ENCODE measurements around the gene PRM1.

The PRM1 gene

DNA sequence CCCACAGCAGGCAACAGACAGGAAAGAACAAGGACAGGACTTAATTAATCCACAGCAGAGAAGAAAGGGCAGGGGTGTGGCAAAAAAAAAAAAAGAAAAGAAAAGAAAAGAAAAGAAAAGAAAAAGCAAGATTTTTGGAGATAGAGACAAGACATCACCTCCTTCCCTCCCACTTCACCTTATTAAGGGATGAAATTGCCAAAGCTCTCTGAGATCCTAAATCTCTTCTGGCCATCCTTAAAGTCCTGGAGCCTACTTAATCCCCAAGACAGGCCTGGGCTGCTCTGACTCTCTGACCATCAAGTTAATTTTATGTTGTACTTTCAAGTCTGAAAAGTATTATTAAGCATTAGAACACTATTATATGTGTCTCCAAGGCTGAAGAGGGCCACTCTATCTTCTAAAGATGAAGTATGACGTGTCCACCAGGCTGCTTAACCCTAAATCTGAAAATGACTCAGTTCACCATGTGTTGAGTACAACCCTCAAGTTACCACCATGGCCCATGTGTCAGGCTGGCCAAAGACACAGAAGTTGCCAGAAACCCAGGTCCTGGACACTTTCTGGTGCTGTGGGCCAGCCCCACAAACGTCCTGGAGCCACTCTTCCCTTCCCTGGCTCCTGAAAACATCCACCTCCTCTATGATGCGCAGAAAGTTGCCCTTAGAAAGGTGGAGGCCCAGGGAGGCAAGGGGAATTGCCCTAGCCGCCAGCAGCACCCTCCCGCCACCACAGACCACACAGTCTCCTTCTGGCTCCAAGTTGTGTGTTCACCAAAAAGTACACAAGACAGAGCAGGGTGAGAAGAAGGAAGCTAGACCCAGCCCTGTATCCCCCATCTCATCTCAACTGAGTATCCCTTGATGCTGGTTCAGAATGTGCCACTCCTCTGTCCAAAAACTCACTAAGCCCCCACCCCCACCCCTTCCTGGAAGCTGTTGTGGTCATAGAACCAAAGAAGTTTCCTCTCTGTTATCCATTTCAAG, 27.8 kb downstream of the PRM1 start:
- Histone ChIP-seq H3K27me3 (ENCODE audit: control insufficient read depth, insufficient read depth, low read length) (no peaks in the 10 kb centered on the region), H3K9me3 (ENCODE audit: control insufficient read depth, low read depth, low read length) (no peaks in the 10 kb centered on the region), H3K27ac (ENCODE audit: low read length) (no peak overlapping the region), H3K4me1 (ENCODE audit: control insufficient read depth, low read depth, low read length) (peaks cover 12% of the 10 kb centered on the region), H3K4me3 (ENCODE audit: low read length) (peak overlapping the region; percentile 77), H3K36me3 (ENCODE audit: control insufficient read depth, low read depth, low read length) (peaks cover 9% of the 10 kb centered on the region), H3K9ac (ENCODE audit: low read length) (no peak overlapping the region)

DNA sequence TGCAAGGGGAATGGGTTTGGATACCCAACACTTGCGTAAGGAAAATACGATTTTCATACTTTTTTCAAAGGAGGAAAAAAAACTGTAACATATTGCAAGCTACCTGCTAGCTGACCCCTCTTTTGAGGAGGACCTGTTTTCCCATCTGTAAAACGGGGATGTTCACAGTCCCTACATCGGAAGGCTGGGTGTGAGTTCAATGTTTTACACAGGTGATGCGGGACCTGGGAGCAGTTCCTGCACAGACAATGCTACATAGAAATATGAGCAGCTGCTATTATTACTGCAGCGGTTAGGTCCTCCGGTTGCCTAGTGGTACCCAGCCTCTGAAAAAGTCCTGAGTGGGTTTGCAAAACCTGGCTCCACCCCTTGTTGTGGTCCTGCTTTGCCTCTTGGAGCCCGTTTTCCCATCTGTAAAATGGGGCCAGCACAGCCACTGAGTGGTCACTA, 28.6 kb downstream of the PRM1 start:
- Histone ChIP-seq H3K36me3 (ENCODE audit: control insufficient read depth, low read depth, low read length) (peaks cover 9% of the 10 kb centered on the region), H3K9ac (ENCODE audit: low read length) (no peak overlapping the region), H3K27me3 (ENCODE audit: control insufficient read depth, insufficient read depth, low read length) (no peaks in the 10 kb centered on the region), H3K9me3 (ENCODE audit: control insufficient read depth, low read depth, low read length) (no peaks in the 10 kb centered on the region), H3K4me3 (ENCODE audit: low read length) (no peak overlapping the region), H3K4me1 (ENCODE audit: control insufficient read depth, low read depth, low read length) (peaks cover 12% of the 10 kb centered on the region), H3K27ac (ENCODE audit: low read length) (no peak overlapping the region)

DNA sequence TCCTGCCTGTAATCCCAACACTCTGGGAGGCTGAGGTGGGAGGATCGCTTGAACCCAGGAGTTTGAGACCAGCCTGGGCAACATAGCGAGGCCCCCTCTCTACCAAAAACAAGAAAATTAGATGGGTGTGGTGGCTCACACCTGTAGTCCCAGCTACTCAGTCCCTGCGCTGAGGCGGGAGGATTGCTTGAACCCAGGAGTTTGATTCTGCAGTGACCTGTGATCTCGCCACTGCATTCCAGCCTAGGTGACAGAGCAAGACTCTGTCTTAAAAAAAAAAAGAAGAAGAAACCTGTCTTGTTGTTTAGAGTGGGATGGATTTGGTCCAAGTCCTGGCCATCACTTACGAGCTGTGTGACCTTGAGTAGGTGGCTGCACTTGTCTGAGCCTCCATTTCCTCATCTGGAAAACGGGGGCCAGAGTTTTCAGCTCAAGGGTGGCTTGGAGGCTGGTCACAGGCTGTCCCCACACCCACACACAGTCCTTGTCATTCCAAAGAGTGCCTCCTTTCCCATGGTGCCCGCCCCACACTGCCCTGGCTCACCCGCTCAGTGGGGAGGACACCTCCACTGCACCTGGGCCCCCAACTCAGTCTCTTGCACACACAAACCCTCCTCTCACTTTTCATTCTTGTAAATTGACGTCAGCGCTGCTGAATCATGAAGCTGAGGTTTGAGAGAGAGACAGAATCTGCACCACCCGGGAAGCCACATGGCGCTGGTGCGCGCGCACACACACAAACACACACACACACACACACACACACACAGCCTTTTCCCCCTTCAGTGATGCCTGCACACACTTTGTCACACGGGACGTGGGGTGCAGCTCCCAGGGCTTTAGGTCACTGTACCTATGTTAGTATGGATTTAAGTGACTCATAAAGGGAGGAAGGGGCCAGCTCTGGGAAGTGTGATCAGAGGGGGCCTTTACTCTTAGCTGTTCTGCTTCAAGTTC, 29.3 kb downstream of the PRM1 start:
- Histone ChIP-seq H3K27ac (ENCODE audit: low read length) (no peak overlapping the region), H3K9ac (ENCODE audit: low read length) (no peak overlapping the region), H3K4me1 (ENCODE audit: control insufficient read depth, low read depth, low read length) (peaks cover 10% of the 10 kb centered on the region), H3K27me3 (ENCODE audit: control insufficient read depth, insufficient read depth, low read length) (no peaks in the 10 kb centered on the region), H3K9me3 (ENCODE audit: control insufficient read depth, low read depth, low read length) (no peaks in the 10 kb centered on the region), H3K4me3 (ENCODE audit: low read length) (no peak overlapping the region), H3K36me3 (ENCODE audit: control insufficient read depth, low read depth, low read length) (peaks cover 9% of the 10 kb centered on the region)

DNA sequence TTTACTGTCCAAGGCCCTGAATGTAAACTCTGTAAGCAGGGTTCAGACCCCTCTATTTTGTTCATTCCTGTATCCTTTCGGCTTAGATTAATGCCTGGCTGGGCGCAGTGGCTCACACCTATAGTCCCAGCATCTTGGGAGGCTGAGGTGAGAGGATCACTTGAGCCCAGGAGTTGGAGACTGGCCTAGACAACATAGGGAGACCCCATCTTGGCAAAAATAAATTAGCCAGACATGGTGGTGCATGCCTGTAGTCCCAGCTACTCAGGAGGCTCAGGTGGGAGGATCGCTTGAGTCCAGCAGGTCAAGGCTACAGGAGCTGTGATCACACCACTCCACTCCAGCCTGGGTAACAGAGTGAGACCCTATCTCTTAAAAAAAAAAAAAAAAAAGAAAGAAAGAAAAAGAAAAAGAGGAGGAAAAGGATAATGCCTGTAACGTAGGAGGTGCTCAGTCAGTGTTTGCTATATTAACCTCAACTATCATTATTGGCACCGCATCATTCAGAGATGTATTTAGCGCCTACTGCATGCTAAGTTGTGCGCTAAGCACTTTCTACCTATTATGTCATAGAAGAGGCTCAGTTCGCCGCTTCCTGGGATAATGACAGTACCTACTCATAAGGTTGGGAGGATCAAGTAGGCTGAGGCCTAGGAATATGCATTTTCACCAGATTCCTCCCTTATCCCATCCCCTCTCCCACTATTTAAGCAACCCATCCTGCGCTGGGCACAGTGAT, 30.2 kb downstream of the PRM1 start:
- H3K4me3 ChIP-seq (ENCODE audit: low read length), result no peak overlapping the region
- no peaks in the 10 kb centered on the region for H3K27me3 ChIP-seq (ENCODE audit: control insufficient read depth, insufficient read depth, low read length)
- H3K27ac ChIP-seq (ENCODE audit: low read length), result no peak overlapping the region
- H3K4me1 ChIP-seq (ENCODE audit: control insufficient read depth, low read depth, low read length), result peaks cover 10% of the 10 kb centered on the region
- peaks cover 9% of the 10 kb centered on the region for H3K36me3 ChIP-seq (ENCODE audit: control insufficient read depth, low read depth, low read length)
- no peak overlapping the region for H3K9ac ChIP-seq (ENCODE audit: low read length)
- H3K9me3 ChIP-seq (ENCODE audit: control insufficient read depth, low read depth, low read length), result no peaks in the 10 kb centered on the region

DNA sequence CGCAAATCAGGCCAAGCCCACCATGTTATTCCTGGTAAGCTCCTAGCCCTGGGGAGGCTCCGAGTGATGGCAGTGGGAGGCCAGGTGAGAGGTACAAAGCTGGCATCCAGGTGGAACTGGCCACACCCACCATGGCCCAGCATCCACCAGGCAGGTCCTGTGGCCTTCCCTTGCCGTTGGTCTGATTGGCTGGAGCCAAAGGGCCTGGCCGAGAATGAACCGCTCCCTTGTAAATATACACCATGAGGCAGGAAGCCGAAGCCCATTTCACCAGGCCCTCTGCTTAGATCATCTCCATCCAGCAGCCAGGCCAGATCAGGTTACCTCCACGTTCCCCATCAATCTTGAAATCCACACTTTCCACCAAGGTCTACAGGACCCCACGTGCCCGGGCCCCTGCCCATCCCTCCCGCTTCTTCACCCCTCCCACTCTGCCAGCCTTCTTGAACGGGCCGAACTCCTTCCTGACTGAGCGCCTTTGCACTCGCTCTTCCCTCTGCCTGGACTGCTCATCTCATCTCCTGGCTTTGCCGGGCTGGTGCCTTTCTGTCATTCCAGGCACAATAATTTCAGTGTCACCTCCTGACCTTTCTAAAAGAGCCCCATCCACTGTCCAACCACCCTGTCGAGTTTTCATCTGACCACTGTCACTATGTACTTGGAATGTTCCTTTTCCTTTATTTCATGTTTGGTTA, 30.9 kb downstream of the PRM1 start:
- no peak overlapping the region for H3K27ac ChIP-seq (ENCODE audit: low read length)
- no peak overlapping the region for H3K9ac ChIP-seq (ENCODE audit: low read length)
- no peaks in the 10 kb centered on the region for H3K9me3 ChIP-seq (ENCODE audit: control insufficient read depth, low read depth, low read length)
- no peaks in the 10 kb centered on the region for H3K27me3 ChIP-seq (ENCODE audit: control insufficient read depth, insufficient read depth, low read length)
- H3K4me3 ChIP-seq (ENCODE audit: low read length), result no peak overlapping the region
- peaks cover 10% of the 10 kb centered on the region for H3K4me1 ChIP-seq (ENCODE audit: control insufficient read depth, low read depth, low read length)
- peaks cover 9% of the 10 kb centered on the region for H3K36me3 ChIP-seq (ENCODE audit: control insufficient read depth, low read depth, low read length)

DNA sequence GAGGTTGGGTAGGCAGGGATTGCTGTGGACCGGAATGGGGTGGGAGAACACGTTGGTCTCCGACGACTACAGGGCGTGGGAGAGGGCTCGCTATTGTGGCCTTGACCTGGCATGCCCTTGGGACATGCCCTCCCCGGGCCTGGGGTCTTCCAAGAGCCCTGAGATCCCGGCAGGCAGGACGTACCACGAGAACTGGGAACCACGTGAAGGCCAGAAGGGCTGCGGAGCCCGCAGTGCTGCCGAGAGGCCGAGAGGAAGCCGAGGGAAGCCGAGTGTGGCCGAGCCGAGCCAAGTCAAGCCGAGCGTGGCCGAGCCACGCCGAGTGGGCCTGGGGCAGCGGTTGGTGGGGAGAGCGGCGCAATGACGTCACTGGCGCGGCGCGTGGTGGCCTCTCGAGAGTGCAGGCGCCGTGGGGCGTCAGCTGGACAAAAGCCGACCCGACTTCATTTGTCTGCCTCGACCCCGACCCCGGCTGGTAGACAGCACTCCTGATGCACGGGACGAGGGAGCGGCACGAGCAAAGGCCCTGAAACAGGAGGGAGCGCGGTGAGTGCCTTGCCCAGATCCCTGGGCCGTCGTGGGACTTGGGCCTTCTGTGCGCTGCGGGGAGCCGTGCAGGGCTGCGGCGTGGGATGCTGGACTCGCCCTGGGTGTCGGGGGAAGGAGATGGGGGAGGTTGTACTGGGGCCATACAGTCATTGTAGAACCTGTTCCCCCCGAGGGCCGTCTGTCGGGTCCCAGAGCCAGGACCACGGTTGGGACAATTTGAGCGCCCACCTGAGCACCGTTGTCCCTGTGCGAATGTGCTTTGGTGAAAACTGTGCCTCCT, 31.7 kb downstream of the PRM1 start:
- H3K9ac ChIP-seq (ENCODE audit: low read length), result no peak overlapping the region

DNA sequence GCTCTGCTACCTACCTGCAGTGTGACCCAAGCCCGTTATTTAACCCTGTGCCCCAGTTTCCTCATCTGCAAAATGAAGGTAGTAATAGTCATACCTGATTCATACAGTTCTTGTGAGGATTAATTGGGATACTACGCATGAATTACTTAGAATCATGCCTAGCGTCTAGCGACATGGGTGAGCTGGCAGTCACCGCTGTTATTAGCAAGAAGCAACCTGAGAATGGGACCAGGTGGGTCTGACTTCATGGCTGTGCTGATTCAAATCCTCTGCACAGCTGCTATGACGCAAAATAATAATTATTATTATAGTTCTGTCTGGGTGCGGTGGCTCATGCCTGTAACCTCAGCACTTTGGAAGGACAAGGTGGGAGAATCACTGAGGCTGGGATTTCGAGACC, 33.0 kb downstream of the PRM1 start:
- Histone ChIP-seq H3K9me3 (ENCODE audit: control insufficient read depth, low read depth, low read length) (no peaks in the 10 kb centered on the region), H3K4me1 (ENCODE audit: control insufficient read depth, low read depth, low read length) (no peaks in the 10 kb centered on the region), H3K27ac (ENCODE audit: low read length) (no peak overlapping the region), H3K27me3 (ENCODE audit: control insufficient read depth, insufficient read depth, low read length) (no peaks in the 10 kb centered on the region), H3K36me3 (ENCODE audit: control insufficient read depth, low read depth, low read length) (peaks cover 7% of the 10 kb centered on the region), H3K9ac (ENCODE audit: low read length) (no peak overlapping the region), H3K4me3 (ENCODE audit: low read length) (no peak overlapping the region)

More for the DNA sequence above, 31.7 kb downstream of the PRM1 start:
- H3K4me1 ChIP-seq (ENCODE audit: control insufficient read depth, low read depth, low read length), result peaks cover 10% of the 10 kb centered on the region
- no peak overlapping the region for H3K4me3 ChIP-seq (ENCODE audit: low read length)
- no peak overlapping the region for H3K27ac ChIP-seq (ENCODE audit: low read length)
- H3K9me3 ChIP-seq (ENCODE audit: control insufficient read depth, low read depth, low read length), result no peaks in the 10 kb centered on the region
- H3K36me3 ChIP-seq (ENCODE audit: control insufficient read depth, low read depth, low read length), result peaks cover 9% of the 10 kb centered on the region
- H3K27me3 ChIP-seq (ENCODE audit: control insufficient read depth, insufficient read depth, low read length), result no peaks in the 10 kb centered on the region

DNA sequence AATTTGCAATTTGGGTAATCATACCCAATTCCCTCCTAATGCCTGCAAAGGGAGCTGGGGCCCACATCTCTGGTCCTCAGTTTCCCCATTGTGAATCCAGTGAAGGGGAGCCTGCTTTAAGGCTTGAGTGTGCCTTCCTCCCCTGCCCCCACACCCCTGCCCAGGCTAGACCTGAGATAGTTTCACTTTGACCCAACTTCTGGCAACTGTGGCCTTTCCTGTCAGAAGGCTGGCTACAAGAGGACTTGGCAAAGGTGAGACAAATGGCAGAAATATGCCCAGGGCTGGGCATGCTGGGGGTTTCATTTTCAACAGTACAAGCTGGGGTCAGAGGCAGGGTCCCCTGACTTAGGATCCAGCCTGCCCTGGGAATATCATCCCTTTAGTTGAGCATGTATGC, 35.1 kb downstream of the PRM1 start:
- Histone ChIP-seq H3K4me3 (ENCODE audit: low read length) (no peak overlapping the region), H3K36me3 (ENCODE audit: control insufficient read depth, low read depth, low read length) (no peaks in the 10 kb centered on the region), H3K4me1 (ENCODE audit: control insufficient read depth, low read depth, low read length) (no peaks in the 10 kb centered on the region), H3K27me3 (ENCODE audit: control insufficient read depth, insufficient read depth, low read length) (no peaks in the 10 kb centered on the region), H3K27ac (ENCODE audit: low read length) (no peak overlapping the region), H3K9ac (ENCODE audit: low read length) (no peak overlapping the region), H3K9me3 (ENCODE audit: control insufficient read depth, low read depth, low read length) (no peaks in the 10 kb centered on the region)

DNA sequence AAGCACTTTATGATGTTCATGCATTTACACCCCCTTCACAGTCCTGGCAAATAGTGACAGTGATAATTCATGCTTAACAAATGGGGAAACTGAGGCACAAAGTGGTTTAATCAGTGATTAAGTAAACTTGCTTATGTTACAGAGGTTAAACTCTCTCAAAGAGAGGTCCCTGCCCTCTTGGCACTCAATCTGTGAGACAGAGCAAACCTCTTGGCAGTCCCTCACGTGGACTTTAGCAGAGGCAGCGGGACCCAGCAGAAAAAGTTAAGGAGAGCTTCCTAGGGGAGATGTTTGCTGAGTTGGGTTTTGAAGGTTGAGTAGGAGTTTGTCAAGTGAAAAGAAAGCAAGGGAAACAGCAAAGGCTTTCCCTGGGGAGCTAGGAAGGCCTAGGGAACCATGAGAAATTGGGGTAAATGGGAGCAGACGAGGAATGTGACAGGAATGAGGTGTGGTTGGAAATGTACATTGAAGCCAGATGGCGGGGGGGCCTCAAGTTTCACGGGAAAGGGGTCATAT, 35.9 kb downstream of the PRM1 start:
- Histone ChIP-seq H3K9me3 (ENCODE audit: control insufficient read depth, low read depth, low read length) (no peaks in the 10 kb centered on the region), H3K9ac (ENCODE audit: low read length) (no peak overlapping the region), H3K4me3 (ENCODE audit: low read length) (no peak overlapping the region), H3K36me3 (ENCODE audit: control insufficient read depth, low read depth, low read length) (no peaks in the 10 kb centered on the region), H3K27ac (ENCODE audit: low read length) (no peak overlapping the region), H3K4me1 (ENCODE audit: control insufficient read depth, low read depth, low read length) (no peaks in the 10 kb centered on the region), H3K27me3 (ENCODE audit: control insufficient read depth, insufficient read depth, low read length) (no peaks in the 10 kb centered on the region)

DNA sequence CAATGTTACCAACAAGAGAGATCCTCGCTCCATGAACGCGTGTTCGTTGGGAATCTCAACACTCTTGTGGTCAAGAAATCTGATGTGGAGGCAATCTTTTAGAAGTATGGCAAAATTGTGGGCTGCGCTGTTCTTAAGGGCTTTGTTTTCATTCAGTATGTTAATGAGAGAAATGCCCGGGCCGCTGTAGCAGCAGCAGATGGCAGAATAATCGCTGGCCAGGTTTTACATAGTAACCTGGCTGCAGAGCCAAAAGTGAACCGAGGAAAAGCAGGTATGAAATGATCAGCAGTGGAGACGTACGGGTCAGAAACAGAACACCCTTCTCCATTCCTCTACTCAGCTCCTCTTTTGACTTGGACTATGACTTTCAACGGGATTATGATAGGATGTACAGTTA, 38.5 kb downstream of the PRM1 start:
- Histone ChIP-seq H3K27me3 (ENCODE audit: control insufficient read depth, insufficient read depth, low read length) (no peaks in the 10 kb centered on the region), H3K9ac (ENCODE audit: low read length) (no peak overlapping the region), H3K9me3 (ENCODE audit: control insufficient read depth, low read depth, low read length) (no peaks in the 10 kb centered on the region), H3K27ac (ENCODE audit: low read length) (no peak overlapping the region), H3K4me3 (ENCODE audit: low read length) (no peak overlapping the region), H3K36me3 (ENCODE audit: control insufficient read depth, low read depth, low read length) (no peaks in the 10 kb centered on the region), H3K4me1 (ENCODE audit: control insufficient read depth, low read depth, low read length) (no peaks in the 10 kb centered on the region)
